Gastroesophageal sphincter (tissue), 4 donors: ENCODE measurements around the gene MUSK. TPM values are rescaled to one million over a fixed set of nuclear protein-coding genes. Genes with fewer than 3 reads are reported as not detected.

Experiments used
- ATAC-seq: fragments of 150-250 bp; one replicate; pipeline ENCODE4 v1.9.1; 2016; ENCODE audit warnings: mild to moderate bottlenecking, moderate library complexity
- H3K27ac ChIP-seq, 4 donors: fragments of 200-600 bp; sonication (generic) in 3 of 4; 1 replicate in 3 of 4; 2 replicates in 1 of 4; pipeline ENCODE4 v1.5.1; 2016 to 2019
- H3K27me3 ChIP-seq: fragments of 200-600 bp; sonication (generic); one replicate; pipeline ENCODE4 v1.5.1; 2019
- H3K36me3 ChIP-seq, 2 donors: fragments of 200-600 bp; sonication (generic); one replicate each; pipeline ENCODE4 v1.5.1; 2019; ENCODE audit warnings: control low read depth in 1 of 2
- H3K4me1 ChIP-seq, 3 donors: fragments of 200-600 bp; sonication (generic); 1 replicate in 2 of 3; 2 replicates in 1 of 3; pipeline ENCODE4 v1.5.1; 2016 to 2019; ENCODE audit warnings: control low read depth in 2 of 3
- H3K4me3 ChIP-seq, 2 donors: fragments of 200-600 bp; sonication (generic); one replicate each; pipeline ENCODE4 v1.5.1; 2019; ENCODE audit warnings: mild to moderate bottlenecking in 1 of 2, moderate library complexity in 1 of 2
- H3K9me3 ChIP-seq, 3 donors: fragments of 200-600 bp; sonication (generic); one replicate each; pipeline ENCODE4 v1.5.1; 2017 to 2019; ENCODE audit warnings: control low read depth in 2 of 3
- EP300 ChIP-seq: sonication (generic); formaldehyde crosslinking; IDR thresholded peaks from one replicate; pipeline ENCODE4 v1.6.1; 2017; ENCODE audit warnings: antibody characterized with exemption, mild to moderate bottlenecking
- POLR2A ChIP-seq, 2 donors: fragments of 450-650 bp; IDR thresholded peaks; one replicate each; pipeline ENCODE4 v1.6.1; 2017; ENCODE audit warnings: antibody characterized with exemption in 2 of 2, mild to moderate bottlenecking in 2 of 2, moderate library complexity in 1 of 2
- POLR2AphosphoS5 ChIP-seq: sonication (generic); formaldehyde crosslinking; IDR thresholded peaks from one replicate; pipeline ENCODE4 v1.6.1; 2017; ENCODE audit warnings: antibody characterized with exemption
- WGBS, 2 donors: methylation state at CpG; one replicate each; pipeline ENCODE4 v1.1.5; 2018; ENCODE audit warnings: low coverage in 1 of 2; 5-methylcytosine and 5-hydroxymethylcytosine counted together
- total RNA-seq, 4 donors: library from RNA; depleted of rRNA; stranded (reverse); fragments of >200 nt; gene quantifications; one replicate each; pipeline ENCODE4 v1.1.0, GENCODE V29; 2016
- TF ChIP-seq, protein P1 (sequence below), 4 experiments: fragments of 200-600 bp in 2 of 4; fragments of 450-650 bp in 2 of 4; sonication (generic) in 1 of 4; IDR thresholded peaks; one replicate each; pipeline ENCODE4 v1.5.1; 2017 to 2019; ENCODE audit warnings: antibody characterized with exemption in 4 of 4, mild to moderate bottlenecking in 2 of 4, moderate library complexity in 2 of 4

Gene MUSK
- total RNA-seq, 4 donors from 2014 or later, result 2.9 to 8.4 (median 4.2) TPM

GRCh38 chr9:110763568-110763967 is 95.0 kb downstream of the MUSK start:
- no peaks in the 10 kb centered on the region for H3K27me3 ChIP-seq
- H3K4me3 ChIP-seq, result no peak overlapping the region
- TF ChIP-seq EP300 (no peak), POLR2AphosphoS5 (no peak), POLR2A (IDR thresholded peaks at IDR 0.05) (no peak)
- TF ChIP-seq, protein P1, sequence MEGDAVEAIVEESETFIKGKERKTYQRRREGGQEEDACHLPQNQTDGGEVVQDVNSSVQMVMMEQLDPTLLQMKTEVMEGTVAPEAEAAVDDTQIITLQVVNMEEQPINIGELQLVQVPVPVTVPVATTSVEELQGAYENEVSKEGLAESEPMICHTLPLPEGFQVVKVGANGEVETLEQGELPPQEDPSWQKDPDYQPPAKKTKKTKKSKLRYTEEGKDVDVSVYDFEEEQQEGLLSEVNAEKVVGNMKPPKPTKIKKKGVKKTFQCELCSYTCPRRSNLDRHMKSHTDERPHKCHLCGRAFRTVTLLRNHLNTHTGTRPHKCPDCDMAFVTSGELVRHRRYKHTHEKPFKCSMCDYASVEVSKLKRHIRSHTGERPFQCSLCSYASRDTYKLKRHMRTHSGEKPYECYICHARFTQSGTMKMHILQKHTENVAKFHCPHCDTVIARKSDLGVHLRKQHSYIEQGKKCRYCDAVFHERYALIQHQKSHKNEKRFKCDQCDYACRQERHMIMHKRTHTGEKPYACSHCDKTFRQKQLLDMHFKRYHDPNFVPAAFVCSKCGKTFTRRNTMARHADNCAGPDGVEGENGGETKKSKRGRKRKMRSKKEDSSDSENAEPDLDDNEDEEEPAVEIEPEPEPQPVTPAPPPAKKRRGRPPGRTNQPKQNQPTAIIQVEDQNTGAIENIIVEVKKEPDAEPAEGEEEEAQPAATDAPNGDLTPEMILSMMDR (IDR thresholded peaks at IDR 0.05), result no peak
- ATAC-seq, result no peak
- 76 to 89% methylated on average over 1 of the region's 1 CpG for WGBS, 2 donors
- no peaks in the 10 kb centered on the region for H3K36me3 ChIP-seq
- H3K27ac ChIP-seq, result no peak overlapping the region
- no peaks in the 10 kb centered on the region for H3K9me3 ChIP-seq
- peaks cover 0 to 4% (median 0%) of the 10 kb centered on the region in 3 donors for H3K4me1 ChIP-seq

DNA sequence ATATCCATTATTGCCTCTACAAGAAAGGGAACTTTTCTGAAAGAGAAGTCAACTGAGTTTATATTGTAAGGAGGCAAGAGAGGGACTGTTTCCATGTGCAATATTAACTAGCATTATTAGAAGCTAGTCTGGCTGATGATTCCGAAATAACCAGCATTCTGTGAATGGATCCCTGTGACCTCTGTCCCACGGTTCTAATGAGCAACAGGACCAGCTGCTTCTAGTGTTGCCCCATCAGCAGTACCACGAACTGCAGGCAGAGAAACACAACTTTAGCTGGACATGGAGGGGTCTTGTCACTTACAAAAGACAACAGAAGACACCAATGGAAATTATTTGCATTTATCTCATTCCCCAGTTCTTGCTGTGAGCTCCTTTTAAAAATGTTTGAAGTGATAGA is 95.4 kb downstream of the MUSK start:
- no peak for TF ChIP-seq EP300
- TF ChIP-seq POLR2AphosphoS5, result no peak
- TF ChIP-seq, protein P1 (IDR thresholded peaks at IDR 0.05), result no peak
- no peak for TF ChIP-seq POLR2A (IDR thresholded peaks at IDR 0.05)
- ATAC-seq, result no peak
- no peaks in the 10 kb centered on the region for H3K27me3 ChIP-seq
- H3K4me1 ChIP-seq, result peaks cover 0 to 4% (median 0%) of the 10 kb centered on the region in 3 donors
- H3K4me3 ChIP-seq, result no peak overlapping the region
- 88% methylated on average over 3 of the region's 3 CpGs; no CpG with 5 or more reads in 1 of the 2 donors for WGBS, 2 donors
- H3K9me3 ChIP-seq, result no peaks in the 10 kb centered on the region
- H3K27ac ChIP-seq, result no peak overlapping the region
- H3K36me3 ChIP-seq, result no peaks in the 10 kb centered on the region

GRCh38 chr9:110765926-110766325 is 97.3 kb downstream of the MUSK start:
- Histone ChIP-seq H3K9me3 (no peaks in the 10 kb centered on the region), H3K27me3 (no peaks in the 10 kb centered on the region), H3K4me3 (no peak overlapping the region), H3K36me3 (no peaks in the 10 kb centered on the region), H3K27ac (no peak overlapping the region), H3K4me1 (peaks cover 0 to 4% (median 0%) of the 10 kb centered on the region in 3 donors)
- WGBS, 2 donors, result 85 to 97% methylated on average over 2 of the region's 2 CpGs
- ATAC-seq, result no peak
- TF ChIP-seq, protein P1 (IDR thresholded peaks at IDR 0.05), result no peak
- TF ChIP-seq POLR2A (IDR thresholded peaks at IDR 0.05), result no peak
- no peak for TF ChIP-seq EP300
- TF ChIP-seq POLR2AphosphoS5, result no peak

- H3K9me3 ChIP-seq, result no peaks in the 10 kb centered on the region
Measured at GRCh38 chr9:110767559-110768063, 99.0 kb downstream of the MUSK start.

DNA sequence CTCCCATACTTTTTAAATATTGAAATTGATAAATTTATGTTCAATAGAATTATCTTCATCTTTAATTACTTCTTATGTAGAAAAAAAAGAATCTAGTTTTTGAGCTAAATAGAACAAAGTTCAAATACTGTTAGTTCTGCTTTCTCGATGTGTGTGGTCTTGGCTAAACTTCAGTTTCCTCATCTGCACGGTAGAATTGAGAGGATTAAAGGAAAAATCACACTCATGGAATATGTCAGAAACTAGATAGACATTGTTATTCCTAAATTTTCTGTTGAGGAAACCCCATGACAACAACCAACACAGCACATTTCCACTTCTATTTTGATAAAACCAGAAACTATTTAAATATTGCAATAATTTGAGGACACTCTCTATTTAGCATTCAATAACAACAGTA is 100.3 kb downstream of the MUSK start:
- 25 to 57% methylated on average over 2 of the region's 2 CpGs for WGBS, 2 donors

More at GRCh38 chr9:110767559-110768063, 99.0 kb downstream of the MUSK start:
- peak; percentile 91 for ATAC-seq
- TF ChIP-seq POLR2A (IDR thresholded peaks at IDR 0.05) (no peak), EP300 (no peak), POLR2AphosphoS5 (no peak)
- TF ChIP-seq, protein P1 (IDR thresholded peaks at IDR 0.05), result no peak
- H3K27me3 ChIP-seq, result no peaks in the 10 kb centered on the region
- H3K36me3 ChIP-seq, result no peaks in the 10 kb centered on the region
- peak overlapping the region in 2 of 4 donors; percentile 16 to 49 for H3K27ac ChIP-seq
- 37 to 59% methylated on average over 3 to 6 of the region's 6 CpGs for WGBS, 2 donors
- H3K4me3 ChIP-seq, result no peak overlapping the region
- H3K4me1 ChIP-seq, result peaks cover 0 to 4% (median 0%) of the 10 kb centered on the region in 3 donors

More for the DNA sequence above, 100.3 kb downstream of the MUSK start:
- Histone ChIP-seq H3K36me3 (no peaks in the 10 kb centered on the region), H3K4me3 (no peak overlapping the region), H3K27ac (no peak overlapping the region), H3K9me3 (no peaks in the 10 kb centered on the region), H3K27me3 (no peaks in the 10 kb centered on the region), H3K4me1 (peaks cover 0 to 4% (median 0%) of the 10 kb centered on the region in 3 donors)
- no peak for ATAC-seq
- TF ChIP-seq POLR2AphosphoS5, result no peak
- TF ChIP-seq, protein P1 (IDR thresholded peaks at IDR 0.05), result no peak
- TF ChIP-seq EP300, result no peak
- TF ChIP-seq POLR2A (IDR thresholded peaks at IDR 0.05), result no peak
